Gastroesophageal sphincter (tissue), 3 donors: ENCODE measurements around the gene IZUMO4.

Experiments
- EP300 ChIP-seq: sonication (generic); formaldehyde crosslinking; IDR thresholded peaks from one replicate; pipeline ENCODE4 v1.6.1; 2017; ENCODE audit warnings: antibody characterized with exemption, mild to moderate bottlenecking
- TF ChIP-seq, protein P1 (sequence below), 4 experiments: fragments of 200-600 bp in 2 of 4; fragments of 450-650 bp in 2 of 4; sonication (generic) in 1 of 4; IDR thresholded peaks; one replicate each; pipeline ENCODE4 v1.5.1; 2017 to 2019; ENCODE audit warnings: antibody characterized with exemption in 4 of 4, mild to moderate bottlenecking in 2 of 4, moderate library complexity in 2 of 4

DNA sequence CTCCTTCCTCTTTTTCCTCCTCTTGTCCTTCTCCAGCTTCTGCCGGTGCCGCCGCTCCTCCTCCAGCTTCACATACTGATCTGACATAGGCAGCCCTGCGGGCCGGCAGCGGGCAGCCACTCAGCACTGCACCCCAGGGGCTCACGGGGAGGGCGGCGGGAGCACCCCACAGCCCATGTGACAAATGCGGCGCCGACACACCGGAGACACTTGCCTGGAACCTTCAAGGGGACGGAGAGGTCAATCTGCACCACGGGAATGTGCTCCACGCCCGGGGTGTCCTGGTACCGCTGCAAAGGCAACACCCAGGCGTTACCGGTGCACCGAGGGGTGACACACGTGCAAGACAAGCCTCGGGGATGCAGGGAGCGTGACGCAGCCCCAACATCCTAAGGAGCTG is 18.6 kb downstream of the IZUMO4 start:
- no peak for TF ChIP-seq EP300
- TF ChIP-seq, protein P1, sequence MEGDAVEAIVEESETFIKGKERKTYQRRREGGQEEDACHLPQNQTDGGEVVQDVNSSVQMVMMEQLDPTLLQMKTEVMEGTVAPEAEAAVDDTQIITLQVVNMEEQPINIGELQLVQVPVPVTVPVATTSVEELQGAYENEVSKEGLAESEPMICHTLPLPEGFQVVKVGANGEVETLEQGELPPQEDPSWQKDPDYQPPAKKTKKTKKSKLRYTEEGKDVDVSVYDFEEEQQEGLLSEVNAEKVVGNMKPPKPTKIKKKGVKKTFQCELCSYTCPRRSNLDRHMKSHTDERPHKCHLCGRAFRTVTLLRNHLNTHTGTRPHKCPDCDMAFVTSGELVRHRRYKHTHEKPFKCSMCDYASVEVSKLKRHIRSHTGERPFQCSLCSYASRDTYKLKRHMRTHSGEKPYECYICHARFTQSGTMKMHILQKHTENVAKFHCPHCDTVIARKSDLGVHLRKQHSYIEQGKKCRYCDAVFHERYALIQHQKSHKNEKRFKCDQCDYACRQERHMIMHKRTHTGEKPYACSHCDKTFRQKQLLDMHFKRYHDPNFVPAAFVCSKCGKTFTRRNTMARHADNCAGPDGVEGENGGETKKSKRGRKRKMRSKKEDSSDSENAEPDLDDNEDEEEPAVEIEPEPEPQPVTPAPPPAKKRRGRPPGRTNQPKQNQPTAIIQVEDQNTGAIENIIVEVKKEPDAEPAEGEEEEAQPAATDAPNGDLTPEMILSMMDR (IDR thresholded peaks at IDR 0.05) = no peak
